ENCODE data around the gene DCDC2.
"Not testable (repeated sequence)": the region's sequence is repeated elsewhere in the genome, so short reads cannot be mapped to it uniquely, and the experiment has no call there.

The DCDC2 gene

DNA sequence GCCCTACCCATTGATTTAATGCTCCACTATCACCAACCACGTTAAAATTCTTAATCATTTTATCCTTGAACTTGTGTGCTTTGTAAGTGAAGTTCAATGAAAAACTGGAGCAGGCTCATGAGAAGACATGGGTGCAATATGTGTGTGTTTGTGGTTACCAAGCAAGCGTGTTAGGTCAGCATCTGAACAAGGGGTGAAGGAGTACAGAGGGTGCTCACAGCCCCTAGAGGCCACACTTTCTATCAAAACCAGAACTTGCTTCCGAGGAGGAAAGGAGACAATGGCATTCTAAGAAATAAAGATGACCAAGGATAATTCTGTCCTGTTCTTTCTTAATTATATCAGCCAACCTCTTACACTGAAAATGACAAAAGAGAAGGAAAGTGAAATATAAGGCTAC, 138.2 kb downstream of the DCDC2 start:
- no peak for DNase-seq (ENCODE audit: low read depth)

DNA sequence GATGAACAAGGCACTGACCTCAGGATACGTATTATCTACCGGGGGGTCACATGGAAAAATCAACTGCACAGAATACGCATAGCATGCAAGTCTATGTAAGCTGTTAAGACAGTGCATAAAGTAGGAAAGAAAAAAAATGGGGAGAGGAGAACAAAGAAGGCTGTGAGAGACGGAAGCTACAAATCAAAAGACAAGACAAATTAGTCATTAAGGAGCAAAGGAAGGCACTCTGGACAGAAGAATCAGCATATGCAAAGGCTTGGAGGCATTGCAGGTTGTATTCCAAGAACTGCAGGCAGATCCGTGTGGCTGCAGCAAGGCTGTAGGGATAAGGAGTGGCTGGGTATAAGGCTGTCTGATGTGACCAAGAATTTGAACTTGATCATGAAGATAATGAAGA, 142.9 kb downstream of the DCDC2 start:
- DNase-seq (ENCODE audit: low read depth): no peak

DNA sequence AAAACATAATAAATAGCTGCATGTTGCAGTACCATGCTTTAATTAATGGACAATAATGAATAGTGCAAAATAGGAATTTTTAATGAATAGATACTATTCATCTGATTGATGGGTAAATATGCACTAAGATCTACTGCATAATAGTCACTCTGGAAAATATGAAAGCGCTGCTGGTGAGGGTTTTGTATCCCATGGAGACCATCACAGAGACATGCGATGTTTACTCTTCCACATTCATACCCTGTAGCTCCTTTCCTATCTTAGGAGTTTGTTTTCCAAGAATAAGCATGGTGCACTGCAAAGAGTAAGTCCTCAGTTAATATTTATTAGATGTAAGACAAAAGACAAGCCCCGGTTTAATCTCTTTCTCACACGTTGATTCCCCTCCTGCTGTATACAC, 150.4 kb downstream of the DCDC2 start:
- no peak for DNase-seq (ENCODE audit: low read depth)

DNA sequence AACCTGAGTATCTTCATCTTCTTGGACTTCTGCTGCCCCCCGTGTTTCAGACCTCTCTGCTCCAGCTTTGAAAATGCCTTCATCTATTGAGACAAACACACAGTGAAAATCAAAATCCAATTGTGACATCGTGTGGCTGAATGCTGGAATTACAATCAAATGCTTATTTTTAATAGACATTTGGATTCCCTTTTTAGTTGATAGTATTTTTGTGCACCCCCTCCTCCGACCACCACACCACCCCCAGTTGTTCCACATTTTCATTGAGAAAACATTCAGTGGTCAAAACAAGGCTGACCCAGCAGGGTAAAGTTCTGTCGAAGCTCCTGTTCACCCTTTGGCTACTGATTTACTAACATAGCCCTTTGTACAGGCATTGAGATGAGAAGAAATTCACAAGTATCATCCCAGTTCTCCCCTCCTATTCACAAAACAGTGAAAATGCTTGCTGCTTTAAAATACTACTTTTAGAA, 152.8 kb downstream of the DCDC2 start:
- DNase-seq (ENCODE audit: low read depth): no peak

DNA sequence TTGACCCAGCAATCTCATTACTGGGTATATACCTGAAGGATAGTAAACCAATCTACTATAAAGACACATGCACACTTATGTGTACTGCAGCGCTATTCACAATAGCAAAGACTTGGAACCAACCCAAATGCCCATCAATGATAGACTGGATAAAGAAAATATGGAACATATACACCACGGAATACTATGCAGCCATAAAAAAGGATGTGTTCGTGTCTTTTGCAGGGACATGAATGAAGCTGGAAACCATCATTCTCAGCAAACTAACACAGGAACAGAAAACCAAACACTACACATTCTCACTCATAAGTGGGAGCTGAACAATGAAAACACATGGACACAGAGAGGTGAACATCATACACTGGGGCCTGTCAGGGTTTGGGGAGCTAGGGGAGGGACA, 153.7 kb downstream of the DCDC2 start:
- not testable (repeated sequence) for DNase-seq (ENCODE audit: low read depth)

DNA sequence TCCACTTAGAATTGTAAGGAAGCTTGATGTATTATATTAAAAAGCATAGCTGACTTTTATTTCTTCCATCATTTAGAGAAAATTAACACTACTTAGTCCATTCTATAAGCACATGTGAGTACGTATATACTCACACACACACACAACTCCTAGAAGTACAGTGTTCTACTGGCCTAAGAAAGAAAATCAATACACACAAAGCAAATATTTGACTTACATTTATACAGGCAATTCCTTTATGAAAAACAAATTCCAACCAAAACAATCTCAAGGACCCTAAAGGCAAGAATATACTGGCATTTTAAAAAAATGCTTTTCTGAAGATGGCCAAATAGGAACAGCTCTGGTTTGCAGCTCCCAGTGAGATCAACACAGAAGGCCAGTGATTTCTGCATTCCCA, 160.0 kb downstream of the DCDC2 start:
- no peak for DNase-seq (ENCODE audit: low read depth)

DNA sequence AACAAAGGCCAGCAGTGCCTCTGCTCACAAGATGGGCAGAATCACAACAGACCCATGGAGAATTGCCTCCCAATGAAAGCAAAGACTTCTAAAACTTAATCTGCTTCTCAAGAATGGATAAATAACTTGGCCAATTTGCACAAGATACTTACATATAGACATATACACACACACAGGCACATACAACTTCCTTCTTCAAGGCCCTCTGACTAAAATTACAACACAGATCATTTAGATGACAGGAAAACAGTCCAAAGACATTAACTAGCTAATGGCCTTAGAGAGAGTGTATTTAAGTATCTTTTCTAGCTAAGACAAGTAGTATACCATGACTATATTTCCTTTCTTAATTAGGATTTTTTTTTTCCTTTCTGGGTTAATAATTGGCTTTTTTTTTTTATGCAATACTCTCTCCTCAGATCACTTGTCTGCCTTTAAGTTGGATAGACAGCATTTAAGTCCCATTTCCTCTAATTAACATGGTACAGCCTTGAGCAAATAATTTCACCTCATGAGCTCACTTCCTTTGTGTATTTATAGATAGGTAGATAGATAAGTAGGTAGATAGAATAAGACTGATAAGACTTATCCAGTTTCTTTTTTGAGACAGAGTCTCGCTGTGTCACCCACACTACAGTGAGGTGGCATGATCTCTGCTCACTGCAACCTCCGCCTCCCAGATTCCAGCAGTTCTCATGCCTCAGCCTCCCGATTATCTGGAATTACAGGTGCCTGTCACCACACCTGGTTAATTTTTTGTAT, 161.8 kb downstream of the DCDC2 start:
- no peak for DNase-seq (ENCODE audit: low read depth)

DNA sequence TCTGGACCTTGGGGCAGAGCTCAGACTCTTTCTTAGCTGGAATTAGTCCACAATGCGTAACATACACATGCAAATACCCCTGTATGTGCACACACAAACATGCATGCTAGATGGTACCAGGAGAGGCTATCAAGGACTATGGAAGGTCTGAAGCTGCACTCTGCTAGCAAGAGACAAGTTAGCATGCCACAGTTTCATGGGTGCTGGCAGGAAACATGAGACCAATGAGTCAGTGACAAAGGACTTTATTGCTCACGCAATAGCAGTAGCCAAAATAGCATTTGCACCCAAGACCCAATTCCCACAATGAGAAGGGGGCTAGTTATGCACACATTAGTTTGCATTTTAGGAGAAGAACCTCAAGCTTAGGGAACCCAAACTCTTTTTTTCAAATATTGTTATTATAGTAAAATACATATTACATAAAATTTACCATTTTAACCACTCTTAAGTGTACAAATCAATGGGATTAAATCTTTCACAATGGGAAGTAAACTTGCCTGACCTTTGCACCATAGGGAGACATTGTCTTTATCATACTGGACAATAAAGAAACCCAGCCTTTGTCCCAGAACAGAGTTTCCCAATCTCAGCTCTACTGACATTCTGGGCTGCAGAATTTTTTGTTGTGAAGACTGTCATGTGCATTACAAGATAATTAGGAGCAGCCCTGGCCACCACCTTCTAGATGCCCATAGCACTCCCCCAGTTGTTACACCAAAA, 162.7 kb downstream of the DCDC2 start:
- DNase-seq (ENCODE audit: low read depth): no peak

DNA sequence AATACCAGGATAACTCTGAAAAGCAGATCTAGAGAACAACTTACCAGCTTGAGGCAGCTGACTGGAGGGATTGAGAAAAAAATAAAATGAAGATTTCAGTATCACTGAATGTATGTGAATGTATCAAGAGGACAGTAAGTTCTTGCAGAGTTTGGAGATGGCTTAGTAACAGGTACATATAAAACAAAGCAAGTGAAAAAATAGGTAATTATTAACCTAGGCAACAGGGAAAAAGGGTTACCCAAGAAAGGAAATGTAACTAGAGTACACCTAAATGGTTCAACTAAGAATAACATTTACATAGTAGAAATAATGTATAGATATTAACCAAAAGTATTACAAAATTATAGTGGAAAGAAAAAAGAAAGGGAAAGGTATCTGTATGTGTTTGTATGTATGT, 164.5 kb downstream of the DCDC2 start:
- no peak for DNase-seq (ENCODE audit: low read depth)

DNA sequence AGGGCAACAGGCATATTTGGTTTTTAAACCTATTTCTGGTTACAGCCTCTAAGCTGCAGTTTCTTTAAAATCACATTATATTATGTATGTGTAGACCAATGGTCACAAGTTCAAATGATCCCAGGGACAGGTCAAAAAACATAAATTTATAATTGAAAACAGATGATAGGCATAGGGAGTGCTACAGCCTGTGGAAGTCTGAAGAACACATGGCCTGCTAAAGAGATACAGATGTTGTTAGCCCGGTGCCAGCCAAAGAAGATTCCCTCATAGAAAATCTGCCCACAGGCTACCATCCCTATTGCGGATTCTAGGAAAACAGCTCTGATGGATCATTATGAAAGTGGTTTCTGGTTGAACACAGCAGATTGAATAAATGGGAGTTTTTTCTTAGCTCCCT, 166.5 kb downstream of the DCDC2 start:
- no peak for DNase-seq (ENCODE audit: low read depth)

DNA sequence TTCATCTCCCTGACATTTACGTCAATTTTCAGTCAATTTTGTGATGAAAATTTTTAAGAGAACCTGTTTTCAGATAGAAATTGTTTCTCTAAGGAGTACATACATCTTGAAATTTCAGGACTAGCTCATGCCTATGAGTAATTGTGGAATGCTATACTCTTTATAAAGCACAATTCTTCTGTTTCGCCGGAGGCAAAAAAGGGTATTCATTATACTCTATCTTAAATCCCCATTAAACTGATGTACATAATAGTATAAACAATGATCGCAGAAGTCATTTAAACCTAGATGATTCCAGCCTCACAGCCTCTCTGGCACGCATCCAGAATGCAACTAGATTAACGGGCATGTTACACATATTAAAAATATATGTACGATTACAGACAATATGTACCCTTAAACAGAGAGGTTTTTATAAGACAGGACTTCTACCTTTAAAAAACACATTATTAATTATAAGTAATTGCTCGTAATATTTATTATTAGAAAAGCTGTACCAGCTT, 169.2 kb downstream of the DCDC2 start:
- DNase-seq (ENCODE audit: low read depth): no peak

DNA sequence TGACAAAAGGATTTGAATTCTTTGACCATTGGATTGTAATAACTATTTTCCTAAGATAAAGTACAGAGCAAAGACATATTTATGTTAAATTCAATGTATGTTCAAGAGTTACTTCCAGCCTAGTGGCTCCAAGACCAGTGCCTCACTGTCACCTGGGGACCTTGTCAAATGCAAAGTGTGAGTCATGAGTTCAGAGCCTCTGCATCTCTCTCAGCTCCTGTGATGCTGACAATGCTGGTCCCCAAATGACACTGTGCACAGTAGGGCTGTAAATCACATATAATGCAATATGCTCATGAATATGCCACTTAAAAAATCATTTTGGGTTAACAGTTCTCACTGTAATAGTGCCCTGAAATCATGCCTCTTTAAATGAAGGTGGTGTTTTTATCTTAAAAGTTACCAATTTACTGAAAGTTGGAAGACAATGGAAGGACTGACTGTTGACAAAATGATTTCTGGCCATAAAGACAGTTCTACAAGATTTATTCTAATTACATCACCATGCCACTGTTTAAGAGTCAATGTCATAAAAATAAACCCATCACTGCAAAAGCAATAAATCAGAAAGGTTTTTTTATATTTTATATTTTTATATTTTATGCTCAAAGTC, 169.8 kb downstream of the DCDC2 start:
- DNase-seq (ENCODE audit: low read depth): no peak

DNA sequence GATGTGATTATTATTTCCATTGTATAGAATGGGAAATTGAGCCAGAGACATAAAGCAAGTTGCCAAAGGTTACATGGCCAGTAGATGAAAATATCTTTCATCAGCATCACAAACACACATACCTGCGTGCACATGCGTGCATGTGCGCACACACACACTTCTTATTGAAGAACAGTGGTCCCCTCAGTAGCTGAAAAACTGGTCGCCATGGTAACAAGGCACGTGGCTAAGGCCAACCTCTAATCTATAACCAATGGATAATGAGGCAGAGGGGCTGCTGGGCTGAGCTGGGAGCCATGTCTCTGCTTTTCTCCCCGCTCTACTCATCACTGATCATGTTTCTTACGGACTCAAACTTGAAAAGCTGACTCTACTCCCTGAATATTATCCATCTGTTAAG, 171.5 kb downstream of the DCDC2 start:
- no peak for DNase-seq (ENCODE audit: low read depth)

DNA sequence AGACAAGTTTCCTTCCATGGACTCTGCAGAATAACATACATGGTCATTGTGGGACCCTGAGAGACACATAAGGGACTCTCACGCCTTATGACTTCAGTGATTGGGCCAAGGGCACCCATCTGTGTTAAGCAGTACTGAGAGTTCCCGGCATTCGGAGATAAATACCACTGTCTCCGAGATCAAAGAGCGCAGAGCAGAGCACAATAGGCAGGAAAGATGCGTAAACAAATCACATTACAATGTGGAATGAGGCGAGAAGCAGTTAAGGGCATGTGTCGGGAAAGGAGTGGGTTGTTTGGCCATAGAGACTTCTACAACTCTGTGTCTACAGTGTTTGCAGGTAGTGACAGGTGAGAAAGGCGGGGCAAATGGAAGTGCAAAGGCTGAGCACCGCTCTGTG, 174.3 kb downstream of the DCDC2 start:
- no peak for DNase-seq (ENCODE audit: low read depth)

DNA sequence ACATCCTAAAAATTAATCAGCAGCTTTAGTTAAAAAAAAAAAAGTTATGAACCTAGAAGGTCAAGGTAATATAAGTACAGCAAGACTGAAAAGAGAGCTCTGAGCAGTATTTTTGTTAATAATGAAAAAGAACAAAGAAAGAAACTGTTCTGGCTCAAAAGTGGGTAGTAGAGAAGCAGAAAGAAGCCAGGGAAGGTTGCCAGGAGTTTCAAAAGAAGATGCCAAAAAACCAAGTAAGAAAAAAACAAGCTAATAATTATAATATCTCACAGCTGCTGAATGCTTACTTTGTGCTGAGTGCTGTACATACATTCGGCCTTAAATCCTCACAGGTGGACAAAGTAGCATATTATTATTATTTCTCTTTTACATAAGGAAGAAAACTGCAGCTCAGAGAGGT, 200.0 kb downstream of the DCDC2 start:
- DNase-seq (ENCODE audit: low read depth): no peak

DNA sequence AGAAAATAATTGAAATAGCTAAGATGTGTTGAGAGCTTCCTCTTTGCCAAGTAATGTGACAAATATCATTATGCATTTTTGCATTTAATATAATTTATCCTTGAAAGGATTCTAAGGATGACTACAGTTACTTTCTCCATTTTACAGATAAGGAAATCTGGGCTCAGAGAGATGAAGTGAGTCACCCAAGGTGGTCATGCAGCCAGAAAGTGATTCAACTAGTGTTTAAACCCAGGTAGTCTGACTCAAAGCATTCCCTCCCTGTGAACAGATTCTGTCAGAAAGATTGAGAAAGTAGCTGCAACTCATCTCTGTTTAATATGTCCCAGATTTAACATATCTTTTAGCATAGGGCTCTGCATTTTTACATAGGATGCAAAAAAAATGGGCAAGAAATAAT, 203.7 kb downstream of the DCDC2 start:
- DNase-seq (ENCODE audit: low read depth): no peak

DNA sequence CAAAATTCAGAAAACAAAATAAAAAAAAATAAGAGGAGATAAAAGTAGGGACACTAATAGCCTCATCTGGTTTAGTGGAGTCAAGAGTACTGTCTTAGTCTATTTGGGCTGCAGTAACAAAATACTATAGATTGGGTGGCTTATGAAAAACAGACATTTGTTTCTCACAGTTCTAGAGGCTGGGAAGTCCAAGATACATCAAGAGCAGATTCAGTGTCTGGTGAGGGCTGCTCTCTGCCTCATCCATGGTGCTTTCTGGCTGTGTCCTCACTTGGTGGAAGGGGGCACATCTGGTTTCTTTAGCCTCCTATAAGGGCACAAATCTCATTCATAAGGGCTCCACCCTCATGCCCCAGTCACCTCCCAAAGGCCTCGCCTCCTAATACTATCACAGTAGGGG, 205.8 kb downstream of the DCDC2 start:
- no peak for DNase-seq (ENCODE audit: low read depth)

DNA sequence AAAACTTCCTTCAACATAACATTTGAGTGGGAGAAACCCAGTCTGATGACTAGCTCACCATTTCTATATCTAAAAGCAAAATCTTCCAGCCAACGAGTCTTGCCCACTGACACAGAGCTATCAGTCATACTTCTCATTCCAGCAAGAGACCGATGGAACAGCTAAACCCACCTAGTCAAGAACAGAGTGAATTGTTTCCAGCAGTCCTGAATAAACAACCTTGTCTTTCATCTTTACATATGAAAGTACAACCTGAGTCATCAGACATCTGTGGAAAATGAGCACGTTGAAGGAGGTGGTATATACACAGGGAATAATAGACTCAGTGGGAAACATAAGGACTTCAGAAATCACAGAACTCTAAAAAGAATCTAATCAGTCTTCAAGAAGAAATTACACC, 208.0 kb downstream of the DCDC2 start:
- no peak for DNase-seq (ENCODE audit: low read depth)

DNA sequence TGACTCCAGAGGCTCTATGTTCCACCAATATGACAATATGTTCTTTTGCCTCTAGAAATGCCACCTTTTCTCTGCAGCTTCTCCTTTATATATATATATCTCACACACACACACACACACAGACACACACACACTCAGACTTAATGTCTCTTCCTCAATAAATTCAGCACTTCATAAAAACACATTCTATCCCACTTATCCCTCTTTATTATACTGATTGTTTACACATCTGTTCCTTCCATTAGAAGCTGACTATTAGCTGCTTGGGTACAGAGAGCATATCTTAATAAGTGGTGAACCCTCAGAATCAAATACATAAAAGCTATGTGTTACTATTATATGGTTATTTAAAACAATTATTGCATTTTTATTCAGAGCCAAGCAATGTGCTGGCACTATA, 208.6 kb downstream of the DCDC2 start:
- no peak for DNase-seq (ENCODE audit: low read depth)

DNA sequence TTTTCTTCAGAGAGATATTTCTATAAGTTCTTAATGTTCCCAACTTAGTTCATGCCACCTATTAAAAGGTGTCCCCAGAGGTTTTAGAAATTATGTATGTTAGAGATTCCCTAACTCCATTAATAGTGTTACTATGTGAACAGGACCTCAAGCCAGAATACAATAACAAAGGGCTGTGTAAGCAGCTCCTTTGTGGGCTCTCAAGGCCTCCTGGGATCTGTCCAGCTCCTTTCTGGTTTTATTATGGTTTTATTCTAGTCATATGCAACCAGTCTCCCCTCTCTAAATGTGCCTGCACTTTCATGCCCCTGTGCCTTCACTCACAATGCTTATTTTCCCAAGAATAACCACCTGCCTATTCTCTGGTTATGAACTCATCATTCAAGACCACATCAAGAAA, 209.2 kb downstream of the DCDC2 start:
- DNase-seq (ENCODE audit: low read depth): no peak

DNA sequence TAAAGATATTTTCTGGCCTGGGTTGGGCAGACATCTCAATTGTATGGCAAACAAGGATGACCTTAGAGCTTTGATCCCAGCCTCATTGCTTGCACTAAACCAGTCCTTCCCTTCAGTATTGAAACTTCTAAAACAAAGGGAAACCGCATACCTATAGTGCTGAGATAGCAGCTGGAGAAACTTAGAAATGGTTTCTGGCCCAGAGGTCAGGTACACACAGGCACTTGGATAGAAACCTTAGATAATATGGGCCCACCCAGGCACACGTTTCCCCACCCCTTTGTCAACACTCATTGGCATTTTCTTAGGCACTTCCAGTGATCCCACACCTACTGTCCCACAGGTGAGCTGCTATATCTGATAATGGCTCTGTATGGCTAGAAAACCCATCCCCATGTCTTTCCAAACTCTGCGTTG, 209.7 kb downstream of the DCDC2 start:
- DNase-seq (ENCODE audit: low read depth): no peak

DNA sequence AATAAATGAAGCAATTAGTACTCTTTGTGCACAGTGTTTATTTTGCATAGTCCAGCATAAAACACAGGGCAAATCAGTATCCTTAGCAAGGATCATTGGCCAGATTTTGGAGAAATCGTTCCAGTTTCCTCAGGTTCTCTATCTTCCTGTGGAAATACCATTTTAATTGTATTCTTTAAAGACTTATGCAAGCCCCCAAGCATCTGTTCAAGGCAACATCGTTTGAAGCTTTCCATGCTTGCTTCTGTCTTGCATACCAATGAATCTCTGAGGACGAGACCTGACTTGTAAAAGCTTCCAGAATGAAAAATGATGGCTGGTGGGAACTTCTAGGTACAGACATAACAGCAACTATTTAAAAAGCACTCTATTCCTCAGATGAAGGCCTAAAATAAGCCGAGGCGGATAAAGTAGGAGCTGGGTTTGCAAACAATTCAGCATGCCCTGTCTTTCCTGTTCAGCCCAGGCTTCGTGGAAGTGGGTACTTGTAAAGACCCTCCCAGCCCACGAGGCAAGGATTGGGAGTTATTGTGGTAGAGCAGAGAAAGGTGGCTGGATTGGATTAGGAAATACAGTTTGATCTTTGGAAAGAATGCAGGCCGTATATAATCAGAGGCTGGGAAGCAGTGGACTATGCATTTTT, 210.2 kb downstream of the DCDC2 start:
- DNase-seq (ENCODE audit: low read depth): no peak

DNA sequence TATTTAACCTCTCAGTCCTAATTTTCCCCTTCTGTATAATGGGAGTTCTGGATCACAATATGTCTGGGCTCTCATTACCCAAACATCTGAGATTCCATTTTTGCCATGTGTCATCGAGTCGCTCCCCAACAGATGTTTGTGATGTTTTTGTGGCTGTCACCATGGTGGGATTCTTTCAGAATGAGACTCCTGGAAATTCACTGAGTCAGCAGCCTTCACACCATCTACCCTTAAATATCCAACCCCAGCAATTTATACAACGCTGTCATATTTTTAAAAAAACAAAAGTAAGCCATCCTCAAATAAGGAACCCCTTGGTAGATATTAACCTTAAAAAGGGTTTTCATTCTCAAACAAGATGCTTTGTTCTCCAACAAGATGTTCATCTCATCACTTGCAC, 211.0 kb downstream of the DCDC2 start:
- DNase-seq (ENCODE audit: low read depth): no peak
